HCEC 1CT (cell line): ENCODE results near the gene PKNOX2.
A peak's percentile ranks its signal among the peaks of the same experiment; 100 is the strongest.

Experiments used
- DNase-seq: peaks from one replicate; pipeline ENCODE4 v3.0.0-alpha.2; 2017

PKNOX2 gene

GRCh38 chr11:125343718-125344131 is 179.2 kb downstream of the PKNOX2 start:
- DNase-seq = peak; percentile 5

GRCh38 chr11:125344846-125345420 is 180.4 kb downstream of the PKNOX2 start:
- no peak for DNase-seq

GRCh38 chr11:125345421-125346178 is 181.0 kb downstream of the PKNOX2 start:
- peak; percentile 47 for DNase-seq

- DNase-seq = no peak
These were observed 181.6 kb downstream of the PKNOX2 start for GRCh38 chr11:125346179-125346530.

GRCh38 chr11:125346565-125347260 is 182.2 kb downstream of the PKNOX2 start:
- DNase-seq = no peak

- DNase-seq = no peak
These were observed 182.7 kb downstream of the PKNOX2 start for GRCh38 chr11:125347261-125347585.

- DNase-seq = no peak
These were observed 183.6 kb downstream of the PKNOX2 start for GRCh38 chr11:125348141-125348651.

- DNase-seq = peak; percentile 7
These were observed 184.2 kb downstream of the PKNOX2 start for GRCh38 chr11:125348674-125349309.

GRCh38 chr11:125350206-125351032 is 185.9 kb downstream of the PKNOX2 start:
- no peak for DNase-seq

GRCh38 chr11:125351033-125351867 is 186.7 kb downstream of the PKNOX2 start:
- DNase-seq = no peak

GRCh38 chr11:125351868-125352250 is 187.3 kb downstream of the PKNOX2 start:
- DNase-seq = no peak

GRCh38 chr11:125356797-125357196 is 192.2 kb downstream of the PKNOX2 start:
- DNase-seq = no peak

- DNase-seq = no peak
These were observed 193.0 kb downstream of the PKNOX2 start for GRCh38 chr11:125357551-125357950.

- DNase-seq = peak; percentile 43
These were observed 193.8 kb downstream of the PKNOX2 start for GRCh38 chr11:125358254-125358840.

- no peak for DNase-seq
These were observed 194.6 kb downstream of the PKNOX2 start for GRCh38 chr11:125359130-125359529.

- DNase-seq = no peak
These were observed 195.5 kb downstream of the PKNOX2 start for GRCh38 chr11:125360066-125360465.

GRCh38 chr11:125364121-125364826 is 199.7 kb downstream of the PKNOX2 start:
- DNase-seq = peak; percentile 60

GRCh38 chr11:125365196-125365931 is 200.8 kb downstream of the PKNOX2 start:
- DNase-seq = no peak

- no peak for DNase-seq
These were observed 203.2 kb downstream of the PKNOX2 start for GRCh38 chr11:125367710-125368109.

- no peak for DNase-seq
These were observed 204.2 kb downstream of the PKNOX2 start for GRCh38 chr11:125368757-125369156.
